Heart left ventricle (tissue), 16 donors: Measurements from ENCODE around the gene ETV6. TPM values are rescaled to one million over a fixed set of nuclear protein-coding genes. Genes with fewer than 3 reads are reported as not detected.
A peak's percentile ranks its signal among the peaks of the same experiment; 100 is the strongest.

Source experiments
- ATAC-seq, 4 donors: fragments of 200-7000 bp; cut with Tn5 transposase; one replicate each; pipeline ENCODE4 v1.9.1; 2020 to 2022; ENCODE audit warnings: moderate library complexity in 4 of 4, mild to moderate bottlenecking in 3 of 4, moderate number of reproducible peaks in 1 of 4
- DNase-seq, 5 donors: peaks; one replicate each; pipeline ENCODE4 v3.0.0-alpha.2; 2020
- H3K27ac ChIP-seq, 12 donors: fragments of 200-600 bp; sonication (generic) in 4 of 12; one replicate each; pipeline versions ENCODE4 v1.5.0 to v1.8.0; 2016 to 2022; ENCODE audit warnings: mild to moderate bottlenecking in 2 of 12
- H3K27me3 ChIP-seq, 9 donors: fragments of 200-600 bp; sonication (generic) in 2 of 9; one replicate each; pipeline versions ENCODE4 v1.5.1 to v1.8.0; 2016 to 2022; ENCODE audit warnings: mild to moderate bottlenecking in 3 of 9
- H3K36me3 ChIP-seq, 9 donors: fragments of 200-600 bp; sonication (generic) in 2 of 9; one replicate each; pipeline versions ENCODE4 v1.5.0 to v1.8.0; 2018 to 2022; ENCODE audit warnings: mild to moderate bottlenecking in 2 of 9
- H3K4me1 ChIP-seq, 12 donors: fragments of 200-600 bp; sonication (generic) in 4 of 12; one replicate each; pipeline versions ENCODE4 v1.5.0 to v1.8.0; 2016 to 2022; ENCODE audit warnings: mild to moderate bottlenecking in 3 of 12
- H3K4me3 ChIP-seq, 12 donors: fragments of 200-600 bp; sonication (generic) in 4 of 12; one replicate each; pipeline versions ENCODE4 v1.5.0 to v1.8.0; 2017 to 2022; ENCODE audit warnings: mild to moderate bottlenecking in 9 of 12, moderate library complexity in 4 of 12
- H3K9me3 ChIP-seq, 12 donors: fragments of 200-600 bp; sonication (generic) in 4 of 12; one replicate each; pipeline versions ENCODE4 v1.5.0 to v1.8.0; 2016 to 2022; ENCODE audit warnings: mild to moderate bottlenecking in 1 of 12
- CTCF ChIP-seq, 12 donors: fragments of 200-600 bp; sonication (generic) in 4 of 12; IDR thresholded peaks; one replicate each; pipeline versions ENCODE4 v1.5.0 to v1.8.0; 2018 to 2022; ENCODE audit warnings: antibody characterized with exemption in 12 of 12, mild to moderate bottlenecking in 5 of 12
- POLR2A ChIP-seq, 2 donors: fragments of 450-650 bp; IDR thresholded peaks; one replicate each; pipeline ENCODE4 v1.6.1; 2017; ENCODE audit warnings: antibody characterized with exemption in 2 of 2, mild to moderate bottlenecking in 2 of 2, moderate library complexity in 2 of 2
- WGBS, 4 donors: extraction: QIAGEN DNeasy Blood & Tissue Kit in 2 of 4; methylation state at CpG; one replicate each; pipeline versions ENCODE4 v1.1.5 to v1.1.7; 2013 to 2018; 5-methylcytosine and 5-hydroxymethylcytosine counted together
- intact Hi-C, 10 donors: fragments of 100-400 bp; cut with DNase I; formaldehyde crosslinking; loops; one replicate each; pipeline versions ENCODE4 v1.11.1 to v1.14.2; 2022
- polyA plus RNA-seq, 2 donors: library from polyadenylated mRNA; stranded (reverse); fragments of 200-250 nt; gene quantifications; one replicate each; pipeline ENCODE4 v1.2.3, GENCODE V29; 2013
- total RNA-seq, 9 donors: library from RNA; depleted of rRNA in 2 of 9; stranded (reverse); fragments of >200 nt in 2 of 9; fragmentation: NEBNext Ultra II Directional in 3 of 9; extraction: Animal tissue kit (Norgen Biotek cat#: 25700) in 3 of 9; gene quantifications; one replicate each; pipeline versions ENCODE4 v1.1.0 to v1.2.4, GENCODE V29; 2016 to 2023
- donor health status: ischemic (EF 13 %, LVEDD 7.1; RV severe dilation, severe dysfunction).
- donor health status: healthy with polysubstance abuse.
- donor health status: DM: no; HTN: yes; CAD: no.
- donor health status: DM: no; HTN: no; CAD: no.
- donor health status: ischemic (EF 25% LVEDD 6.9; RV normal size, moderate dysfunction).
- donor health status: ischemic (EF 25% LVEDD 5.7; RV mildly dilated, moderate dysfunction).
- donor health status: healthy.
- donor health status: DM: yes; HTN: yes; CAD: no.
- donor health status: ischemic (EF 35%, LVEDD 5.7; RV mildly dilated, moderate dysfunction).
- donor health status: nonischemic (EF 11% LVEDD 7.7; RV severe dilation, severe dysfunction).
- donor health status: DM: yes; HTN: yes; CAD: no.
- donor health status: PGD.
- donor health status: ischemic (EF 29% LVEDD 5.4; RV normal size, mild dysfunction).
- donor health status: nonischemic (EF 23%, LVEDD 6.1; RV moderate dilation, normal function).

Gene ETV6
- total and polyA plus RNA-seq, 11 donors = 3.9 to 37.3 (median 12.4) TPM

DNA sequence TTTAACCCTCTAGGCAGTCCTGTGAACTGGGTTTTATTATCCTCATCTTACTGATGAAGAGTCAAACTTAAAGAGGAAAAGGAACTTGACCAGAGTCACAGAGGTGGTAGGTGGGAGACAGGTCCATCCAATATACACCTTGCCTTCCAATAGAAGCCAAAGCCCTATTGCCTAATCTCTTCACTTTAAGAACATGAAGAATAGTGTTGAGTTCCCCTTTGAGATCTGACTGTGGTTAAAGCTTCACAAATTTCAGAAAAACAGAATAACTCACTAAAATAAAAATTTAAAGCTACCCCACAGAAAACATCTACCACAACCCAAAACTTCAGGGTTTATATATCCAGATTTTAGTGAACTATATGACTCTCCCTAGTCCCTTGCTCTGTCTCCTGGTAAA is 115.4 kb downstream of the ETV6 start:
- no peaks in the 10 kb centered on the region for H3K36me3 ChIP-seq
- intact Hi-C loops = loop anchor here in 5 of 10 donors (5.0 to 10.0 kb wide), 5 partner anchors 47 to 113 kb away; no protein-coding TSS in a partner anchor
- H3K9me3 ChIP-seq = no peaks in the 10 kb centered on the region
- no peak for ATAC-seq
- peak overlapping the region in 8 of 12 donors; percentile 75 to 90 (median 84) for H3K27ac ChIP-seq
- H3K4me1 ChIP-seq = peaks cover 5 to 96% (median 65%) of the 10 kb centered on the region in 12 donors
- H3K27me3 ChIP-seq = no peaks in the 10 kb centered on the region
- TF ChIP-seq POLR2A (IDR thresholded peaks at IDR 0.05) = no peak
- no peak for TF ChIP-seq CTCF (IDR thresholded peaks at IDR 0.05)
- no peak for DNase-seq
- no peak overlapping the region for H3K4me3 ChIP-seq

GRCh38 chr12:11765421-11765816 is 115.9 kb downstream of the ETV6 start:
- ATAC-seq = no peak
- Histone ChIP-seq H3K27ac (peak overlapping the region in 10 of 12 donors; percentile 64 to 90 (median 82)), H3K27me3 (no peaks in the 10 kb centered on the region), H3K4me3 (peak overlapping the region in 3 of 12 donors; percentile 2 to 23 (median 14)), H3K4me1 (peaks cover 5 to 96% (median 68%) of the 10 kb centered on the region in 12 donors), H3K36me3 (no peaks in the 10 kb centered on the region), H3K9me3 (no peaks in the 10 kb centered on the region)
- DNase-seq = no peak
- 69 to 83% (median 75%) methylated on average over 2 of the region's 2 CpGs for WGBS, 4 donors
- intact Hi-C loops = loop anchor here in 5 of 10 donors (5.0 to 10.0 kb wide), 5 partner anchors 47 to 113 kb away; no protein-coding TSS in a partner anchor
- TF ChIP-seq POLR2A (IDR thresholded peaks at IDR 0.05) = no peak
- no peak for TF ChIP-seq CTCF (IDR thresholded peaks at IDR 0.05)

GRCh38 chr12:11765817-11766794 is 116.6 kb downstream of the ETV6 start:
- Histone ChIP-seq H3K27me3 (no peaks in the 10 kb centered on the region), H3K4me3 (peak overlapping the region in 6 of 12 donors; percentile 2 to 23 (median 7)), H3K9me3 (no peaks in the 10 kb centered on the region), H3K4me1 (peaks cover 5 to 98% (median 71%) of the 10 kb centered on the region in 12 donors), H3K36me3 (no peaks in the 10 kb centered on the region), H3K27ac (peak overlapping the region in 11 of 12 donors; percentile 64 to 90 (median 81))
- ATAC-seq = peak; percentile 43 to 75 (median 65)
- 39 to 48% (median 44%) methylated on average over 19 of the region's 19 CpGs for WGBS, 4 donors
- peak in 4 of 5 donors; percentile 27 to 54 (median 38) for DNase-seq
- intact Hi-C loops = loop anchor here in 5 of 10 donors (5.0 to 10.0 kb wide), 5 partner anchors 46 to 114 kb away; no protein-coding TSS in a partner anchor
- no peak for TF ChIP-seq CTCF (IDR thresholded peaks at IDR 0.05)
- no peak for TF ChIP-seq POLR2A (IDR thresholded peaks at IDR 0.05)
